Naive B cell (primary cell): ENCODE measurements around the gene ELFN1. TPM values are rescaled to one million over a fixed set of nuclear protein-coding genes. Genes with fewer than 3 reads are reported as not detected.
A peak's percentile ranks its signal among the peaks of the same experiment; 100 is the strongest.

Experiments
- ATAC-seq, 2 donors: fragments of 150-1000 bp; cut with Tn5 transposase; 2 replicates each; pipeline ENCODE4 v1.10.0; 2021; ENCODE audit warnings: low read depth in 2 of 2, mild to moderate bottlenecking in 2 of 2, moderate library complexity in 2 of 2
- DNase-seq: peaks from one replicate; pipeline ENCODE4 v3.0.0; 2022
- H3K27ac Mint-ChIP-seq, 6 donors: one replicate each; pipeline ENCODE4 v1.8.0; 2020 to 2022; ENCODE audit warnings: mild to moderate bottlenecking in 6 of 6, mixed read lengths in 6 of 6, moderate library complexity in 5 of 6, inconsistent platforms in 2 of 6
- H3K27me3 Mint-ChIP-seq, 3 donors: one replicate each; pipeline ENCODE4 v1.8.0; 2021 to 2022; ENCODE audit warnings: mixed read lengths in 3 of 3, mild to moderate bottlenecking in 1 of 3
- H3K36me3 Mint-ChIP-seq, 2 donors: one replicate each; pipeline ENCODE4 v1.8.0; 2020 to 2022; ENCODE audit warnings: mixed read lengths in 2 of 2, inconsistent platforms in 1 of 2, mild to moderate bottlenecking in 1 of 2
- H3K4me1 Mint-ChIP-seq, 3 donors: one replicate each; pipeline ENCODE4 v1.8.0; 2020 to 2022; ENCODE audit warnings: mixed read lengths in 3 of 3, inconsistent platforms in 1 of 3, mild to moderate bottlenecking in 1 of 3, moderate library complexity in 1 of 3
- H3K4me3 Mint-ChIP-seq, 8 donors: one replicate each; pipeline ENCODE4 v1.8.0; 2020 to 2022; ENCODE audit warnings: mild to moderate bottlenecking in 8 of 8, mixed read lengths in 8 of 8, moderate library complexity in 8 of 8, inconsistent platforms in 2 of 8
- H3K9me3 Mint-ChIP-seq, 7 donors: one replicate each; pipeline ENCODE4 v1.8.0; 2020 to 2022; ENCODE audit warnings: mixed read lengths in 7 of 7, mild to moderate bottlenecking in 5 of 7, inconsistent platforms in 2 of 7, moderate library complexity in 1 of 7
- polyA plus RNA-seq, 6 donors: library from polyadenylated mRNA; unstranded; fragments of 300-500 nt; fragmentation: Illumina TruSeq; gene quantifications; one replicate each; pipeline ENCODE4 v1.2.3, GENCODE V29; 2021; ENCODE audit warnings: low read depth in 6 of 6

ELFN1 gene
- polyA plus RNA-seq, 6 donors from 2014 or later, result not detected

DNA sequence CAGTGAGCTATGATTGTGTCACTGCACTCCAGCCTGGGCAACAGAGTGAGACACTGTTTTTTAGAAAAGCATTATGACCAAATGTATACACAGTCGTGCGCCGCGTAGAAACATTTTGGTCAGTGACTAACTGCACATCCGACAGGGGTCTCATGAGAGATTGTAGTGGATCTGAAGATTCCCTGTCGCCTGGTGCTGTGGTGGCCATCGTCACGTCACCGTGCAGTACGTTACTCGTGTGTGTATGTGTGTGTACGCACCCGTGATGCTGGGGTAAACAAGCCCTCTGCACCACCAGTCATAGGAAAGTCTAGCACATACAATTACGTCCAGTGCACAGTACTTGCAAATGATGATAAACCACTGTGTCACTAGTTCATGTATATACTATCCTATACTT, 109.4 kb downstream of the ELFN1 start:
- Mint-ChIP-seq H3K4me3 (no peak overlapping the region), H3K9me3 (peaks cover 8 to 34% (median 21%) of the 10 kb centered on the region in 7 donors), H3K27me3 (peaks cover 11 to 35% (median 26%) of the 10 kb centered on the region in 3 donors), H3K36me3 (peaks cover 6 to 18% of the 10 kb centered on the region in 2 donors), H3K27ac (no peak overlapping the region), H3K4me1 (no peaks in the 10 kb centered on the region)
- DNase-seq, result no peak
- no peak for ATAC-seq

DNA sequence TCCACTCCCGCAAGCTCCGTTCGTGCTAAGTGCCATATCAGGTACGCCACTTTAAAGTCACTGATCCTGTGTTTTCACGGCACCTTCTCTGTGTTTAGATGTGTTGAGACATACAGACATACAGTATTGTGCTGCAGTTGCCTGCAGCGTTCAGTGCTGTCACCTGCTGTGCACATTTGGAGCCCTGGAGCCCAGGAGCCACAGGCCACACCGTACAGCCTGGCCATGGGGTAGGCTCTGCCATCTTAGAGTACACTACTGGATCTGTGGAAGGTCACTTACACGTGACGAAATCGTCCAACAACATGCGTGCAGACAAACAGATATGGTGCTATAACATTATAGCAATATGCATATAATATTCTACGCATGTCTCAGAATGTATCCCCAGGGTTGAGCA, 111.3 kb downstream of the ELFN1 start:
- H3K4me1 Mint-ChIP-seq, result no peaks in the 10 kb centered on the region
- peaks cover 17 to 39% (median 35%) of the 10 kb centered on the region in 3 donors for H3K27me3 Mint-ChIP-seq
- ATAC-seq (no peak), DNase-seq (no peak)
- peaks cover 7 to 33% (median 24%) of the 10 kb centered on the region in 7 donors for H3K9me3 Mint-ChIP-seq
- H3K4me3 Mint-ChIP-seq, result no peak overlapping the region
- peaks cover 0 to 28% of the 10 kb centered on the region in 2 donors for H3K36me3 Mint-ChIP-seq
- peak overlapping the region in 2 of 6 donors; percentile 16 to 42 for H3K27ac Mint-ChIP-seq

DNA sequence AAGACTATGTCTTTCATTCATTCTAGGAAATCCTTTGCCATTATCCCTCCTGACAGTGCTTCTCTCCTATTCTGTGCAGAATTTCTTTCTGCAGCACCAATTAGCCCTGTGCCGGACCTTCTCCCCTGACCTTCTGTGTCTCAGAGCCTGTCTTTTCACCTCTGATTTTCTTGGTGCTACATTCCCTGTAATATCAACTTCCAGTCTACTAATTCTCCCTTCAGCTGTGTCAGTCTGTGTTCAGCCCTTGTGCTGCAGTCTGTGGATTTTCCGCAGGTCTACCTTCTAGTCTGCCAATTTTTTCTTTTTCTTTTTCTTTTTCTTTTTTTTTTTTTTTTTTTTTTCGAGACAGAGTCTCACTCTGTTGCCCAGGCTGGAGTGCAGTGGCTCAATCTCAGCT, 115.8 kb downstream of the ELFN1 start:
- H3K9me3 Mint-ChIP-seq, result peaks cover 7 to 20% (median 15%) of the 10 kb centered on the region in 7 donors
- peaks cover 12 to 46% (median 38%) of the 10 kb centered on the region in 3 donors for H3K27me3 Mint-ChIP-seq
- H3K27ac Mint-ChIP-seq, result no peak overlapping the region
- peak overlapping the region in 1 of 8 donors; percentile 40 for H3K4me3 Mint-ChIP-seq
- H3K4me1 Mint-ChIP-seq, result no peaks in the 10 kb centered on the region
- ATAC-seq (no peak), DNase-seq (no peak)
- H3K36me3 Mint-ChIP-seq, result peaks cover 0 to 22% of the 10 kb centered on the region in 2 donors

DNA sequence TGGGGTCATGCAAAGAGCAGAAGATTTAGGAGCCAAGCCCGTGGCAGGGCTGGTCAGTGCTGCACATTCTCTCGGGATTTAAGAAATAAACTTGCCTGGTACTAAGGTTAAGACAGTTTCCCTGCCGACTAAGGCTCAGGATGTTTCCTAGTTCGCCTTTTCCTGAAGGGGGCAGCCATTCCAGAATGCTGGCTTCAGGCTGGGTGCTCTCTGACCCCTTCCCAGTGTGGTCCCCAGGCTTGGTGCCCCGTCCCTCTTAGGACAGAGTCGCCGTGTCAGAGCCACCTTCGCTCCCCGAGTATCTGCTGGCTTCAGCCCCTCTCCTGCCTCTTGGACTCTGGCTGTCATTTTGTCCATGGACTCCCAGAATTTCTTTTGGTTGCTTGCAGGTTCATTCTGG, 117.2 kb downstream of the ELFN1 start:
- DNase-seq (no peak), ATAC-seq (no peak)
- H3K4me1 Mint-ChIP-seq, result no peaks in the 10 kb centered on the region
- H3K27ac Mint-ChIP-seq, result no peak overlapping the region
- H3K9me3 Mint-ChIP-seq, result peaks cover 7 to 26% (median 21%) of the 10 kb centered on the region in 7 donors
- peaks cover 12 to 41% (median 31%) of the 10 kb centered on the region in 3 donors for H3K27me3 Mint-ChIP-seq
- peaks cover 0 to 24% of the 10 kb centered on the region in 2 donors for H3K36me3 Mint-ChIP-seq
- H3K4me3 Mint-ChIP-seq, result no peak overlapping the region

DNA sequence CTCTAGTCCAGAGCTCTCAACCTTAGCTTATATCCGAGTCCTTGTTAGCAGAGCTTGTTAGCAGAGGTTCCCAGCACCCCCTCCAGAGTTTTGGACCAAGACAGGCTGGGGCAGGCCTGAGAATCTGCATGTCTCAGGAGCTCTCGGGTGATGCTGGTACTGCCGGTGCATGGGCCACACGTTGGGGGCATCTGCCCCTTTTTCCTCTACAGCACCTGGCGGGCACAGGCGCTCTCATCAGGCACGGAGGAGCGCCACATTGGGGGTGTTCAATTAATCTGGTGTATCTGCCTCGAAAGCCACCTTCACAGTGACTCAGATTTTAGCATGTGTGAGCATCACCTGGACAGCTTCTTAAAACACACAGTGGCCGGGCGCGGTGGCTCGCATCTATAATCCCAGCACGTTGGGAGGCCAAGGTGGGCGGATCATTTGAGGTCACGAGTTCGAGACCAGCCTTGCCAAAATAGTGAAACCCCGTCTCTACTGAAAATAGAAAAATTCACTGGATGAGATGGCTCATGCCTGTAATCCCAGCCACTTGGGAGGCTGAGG, 117.7 kb downstream of the ELFN1 start:
- Mint-ChIP-seq H3K4me3 (no peak overlapping the region), H3K27me3 (peaks cover 17 to 45% (median 31%) of the 10 kb centered on the region in 3 donors), H3K4me1 (no peaks in the 10 kb centered on the region), H3K9me3 (peaks cover 7 to 31% (median 23%) of the 10 kb centered on the region in 7 donors), H3K36me3 (peaks cover 0 to 29% of the 10 kb centered on the region in 2 donors), H3K27ac (no peak overlapping the region)
- DNase-seq (no peak), ATAC-seq (no peak)

DNA sequence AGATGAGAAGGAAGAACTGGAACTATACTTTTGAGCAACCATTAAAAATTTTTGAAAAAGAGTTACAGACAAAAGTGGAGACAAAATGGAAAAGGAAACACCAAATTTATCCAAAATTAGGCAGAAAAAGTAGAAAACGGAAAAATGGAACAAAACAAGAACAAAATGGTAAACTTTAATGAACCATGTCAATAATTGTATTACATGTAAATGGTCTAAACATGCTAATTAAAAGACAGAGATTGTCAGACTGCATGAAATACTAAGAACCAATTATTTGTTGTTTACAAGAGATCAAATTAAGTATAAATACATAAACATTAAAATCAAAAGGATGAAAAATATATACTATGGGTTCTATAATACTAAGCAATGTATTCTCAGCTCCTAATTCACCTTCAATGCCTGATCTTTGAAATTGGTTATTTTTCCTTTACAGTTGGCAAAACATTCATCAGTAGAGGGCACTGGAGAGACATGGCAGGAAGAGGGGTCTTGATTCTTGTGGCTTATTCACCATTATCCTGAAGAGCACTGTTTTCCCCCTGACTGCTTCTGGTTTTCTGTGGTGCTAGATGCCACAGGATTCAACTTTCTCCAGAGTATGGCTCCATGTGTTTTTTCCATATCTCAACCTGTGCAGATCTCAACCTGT, 124.9 kb downstream of the ELFN1 start:
- Mint-ChIP-seq H3K4me3 (peak overlapping the region in 1 of 8 donors; percentile 37), H3K4me1 (peaks cover 0 to 2% (median 0%) of the 10 kb centered on the region in 3 donors), H3K36me3 (peaks cover 17 to 40% of the 10 kb centered on the region in 2 donors), H3K27ac (no peak overlapping the region), H3K27me3 (peaks cover 16 to 33% (median 27%) of the 10 kb centered on the region in 3 donors), H3K9me3 (peaks cover 17 to 52% (median 35%) of the 10 kb centered on the region in 7 donors)
- ATAC-seq, result no peak
- no peak for DNase-seq

Other genes starting within 250 kb of the ELFN1 start
- not detected for gene MICALL2, start 210.8 kb upstream of the ELFN1 start, polyA plus RNA-seq
- 10 to 100 TPM in 5 of 6 donors, 1 to 10 TPM in 1; 3.0 to 26.7 (median 11.7) TPM for gene INTS1, start 165.9 kb upstream of the ELFN1 start, polyA plus RNA-seq
- gene MAFK, start 139.6 kb upstream of the ELFN1 start, polyA plus RNA-seq, result 1 to 10 TPM in 1 of 6 donors, under 1 TPM in 5; 0.36 to 1.2 (median 0.66) TPM
- under 1 TPM in 1 of 6 donors, not detected in 5; 0.16 TPM for gene TMEM184A, start 114.1 kb upstream of the ELFN1 start, polyA plus RNA-seq
- 10 to 100 TPM; 24.2 to 43.4 (median 38.6) TPM for gene PSMG3, start 100.2 kb upstream of the ELFN1 start, polyA plus RNA-seq